HL-60 (cell line): ENCODE results near the gene MRPL9.

Source experiments
- GABPA ChIP-seq: IDR thresholded peaks from 2 replicates; pipeline ENCODE4 v1.6.1; 2012; ENCODE audit warnings: low read depth
- POLR2AphosphoS5 ChIP-seq: IDR thresholded peaks from 2 replicates; pipeline ENCODE4 v1.6.1; 2012; ENCODE audit warnings: low read depth
- TF ChIP-seq, protein P1 (sequence below): IDR thresholded peaks from one replicate; pipeline ENCODE4 v1.5.1; 2011; ENCODE audit warnings: low read length, control low read depth, inconsistent platforms; ENCODE audit not compliant: insufficient read depth

DNA sequence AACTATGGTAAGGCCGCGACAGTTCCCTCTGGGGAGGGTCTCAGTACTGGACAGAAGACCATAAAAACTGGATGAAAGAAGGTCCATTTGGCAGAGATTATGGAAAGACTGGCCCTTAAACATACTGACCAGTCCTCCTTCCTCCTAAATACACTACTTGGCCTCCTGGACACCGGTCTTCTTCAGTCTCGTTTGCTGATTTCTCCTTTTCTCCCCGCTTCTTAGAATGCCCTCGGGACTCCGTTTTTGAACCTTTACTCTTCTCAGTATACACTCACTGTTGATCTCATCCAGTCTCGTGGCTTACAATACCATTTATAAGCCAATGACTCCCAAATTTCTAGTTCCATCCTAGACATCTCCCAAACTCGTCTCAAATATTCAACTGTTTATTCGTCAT is 694 bp upstream of the MRPL9 start:
- TF ChIP-seq, protein P1, sequence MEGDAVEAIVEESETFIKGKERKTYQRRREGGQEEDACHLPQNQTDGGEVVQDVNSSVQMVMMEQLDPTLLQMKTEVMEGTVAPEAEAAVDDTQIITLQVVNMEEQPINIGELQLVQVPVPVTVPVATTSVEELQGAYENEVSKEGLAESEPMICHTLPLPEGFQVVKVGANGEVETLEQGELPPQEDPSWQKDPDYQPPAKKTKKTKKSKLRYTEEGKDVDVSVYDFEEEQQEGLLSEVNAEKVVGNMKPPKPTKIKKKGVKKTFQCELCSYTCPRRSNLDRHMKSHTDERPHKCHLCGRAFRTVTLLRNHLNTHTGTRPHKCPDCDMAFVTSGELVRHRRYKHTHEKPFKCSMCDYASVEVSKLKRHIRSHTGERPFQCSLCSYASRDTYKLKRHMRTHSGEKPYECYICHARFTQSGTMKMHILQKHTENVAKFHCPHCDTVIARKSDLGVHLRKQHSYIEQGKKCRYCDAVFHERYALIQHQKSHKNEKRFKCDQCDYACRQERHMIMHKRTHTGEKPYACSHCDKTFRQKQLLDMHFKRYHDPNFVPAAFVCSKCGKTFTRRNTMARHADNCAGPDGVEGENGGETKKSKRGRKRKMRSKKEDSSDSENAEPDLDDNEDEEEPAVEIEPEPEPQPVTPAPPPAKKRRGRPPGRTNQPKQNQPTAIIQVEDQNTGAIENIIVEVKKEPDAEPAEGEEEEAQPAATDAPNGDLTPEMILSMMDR, result no peak
- TF ChIP-seq GABPA, result no peak
- no peak for TF ChIP-seq POLR2AphosphoS5
